Mammary epithelial cell (primary cell): ENCODE results near the gene PARD3.

Experiments
- CTCF ChIP-seq, 2 donors: IDR thresholded peaks in 1 of 2; conservative IDR thresholded peaks in 1 of 2; 2 replicates each; pipeline ENCODE4 v1.5.1; 2011 to 2012; ENCODE audit warnings: inconsistent platforms in 2 of 2, low read length in 2 of 2, mild to moderate bottlenecking in 2 of 2, control low read depth in 1 of 2, low read depth in 1 of 2; ENCODE audit not compliant: insufficient read depth in 1 of 2; ENCODE audit errors: extremely low read depth in 1 of 2
- EZH2 ChIP-seq: IDR thresholded peaks from 2 replicates; pipeline ENCODE4 v1.6.1; 2012; ENCODE audit warnings: low read length, inconsistent platforms, borderline replicate concordance

- TF ChIP-seq CTCF (conservative IDR thresholded peaks at IDR 0.05 in 1 of 2, IDR thresholded peaks at IDR 0.05 in 1 of 2; ENCODE audit: extremely low read depth in 1 of 2, insufficient read depth in 1 of 2, low read depth in 1 of 2, low read length in 2 of 2) (no peak), EZH2 (no peak)
Observed at GRCh38 chr10:34495938-34496337, 319.2 kb downstream of the PARD3 start.
